ENCODE measurements around the gene LRRC23.

DNA sequence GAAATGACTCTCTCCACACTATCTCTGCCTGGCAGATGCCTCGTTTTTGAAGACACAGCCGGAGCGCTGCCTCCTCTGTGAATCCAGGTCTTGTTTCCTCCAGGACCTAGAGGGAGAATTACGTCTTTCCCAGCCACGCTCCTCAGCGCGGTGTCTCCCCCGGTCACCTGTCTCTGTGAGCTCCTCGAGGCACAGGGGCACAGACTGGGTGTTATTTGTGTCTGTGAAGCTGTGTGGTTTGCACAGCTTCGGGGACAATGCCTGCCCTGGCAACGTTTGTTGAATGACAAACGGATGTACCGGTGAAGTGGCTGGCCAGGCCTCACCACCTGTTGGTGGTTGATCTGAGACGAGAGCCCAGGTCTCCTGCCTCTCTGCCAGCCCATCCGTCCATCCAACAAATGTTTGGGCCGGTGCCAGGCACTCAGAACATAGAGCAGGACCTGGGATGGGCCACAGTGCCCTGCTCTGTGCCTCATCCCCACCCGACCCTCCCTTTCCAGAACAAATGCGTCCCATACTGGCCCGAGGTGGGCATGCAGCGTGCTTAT lies 52.6 kb downstream of the LRRC23 start:
- TF ChIP-seq, protein P1, sequence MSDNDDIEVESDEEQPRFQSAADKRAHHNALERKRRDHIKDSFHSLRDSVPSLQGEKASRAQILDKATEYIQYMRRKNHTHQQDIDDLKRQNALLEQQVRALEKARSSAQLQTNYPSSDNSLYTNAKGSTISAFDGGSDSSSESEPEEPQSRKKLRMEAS (IDR thresholded peaks at IDR 0.05) = no peak
- TF ChIP-seq EP300 (IDR thresholded peaks at IDR 0.05; ENCODE audit: borderline replicate concordance) (no peak), CEBPB (IDR thresholded peaks at IDR 0.05) (no peak), YY1 (IDR thresholded peaks at IDR 0.05; ENCODE audit: low read depth) (no peak), RAD21 (IDR thresholded peaks at IDR 0.05; ENCODE audit: low read depth) (no peak), EGR1 (IDR thresholded peaks at IDR 0.05) (no peak), NFIC (IDR thresholded peaks at IDR 0.05) (no peak)
- TF ChIP-seq, protein P2, sequence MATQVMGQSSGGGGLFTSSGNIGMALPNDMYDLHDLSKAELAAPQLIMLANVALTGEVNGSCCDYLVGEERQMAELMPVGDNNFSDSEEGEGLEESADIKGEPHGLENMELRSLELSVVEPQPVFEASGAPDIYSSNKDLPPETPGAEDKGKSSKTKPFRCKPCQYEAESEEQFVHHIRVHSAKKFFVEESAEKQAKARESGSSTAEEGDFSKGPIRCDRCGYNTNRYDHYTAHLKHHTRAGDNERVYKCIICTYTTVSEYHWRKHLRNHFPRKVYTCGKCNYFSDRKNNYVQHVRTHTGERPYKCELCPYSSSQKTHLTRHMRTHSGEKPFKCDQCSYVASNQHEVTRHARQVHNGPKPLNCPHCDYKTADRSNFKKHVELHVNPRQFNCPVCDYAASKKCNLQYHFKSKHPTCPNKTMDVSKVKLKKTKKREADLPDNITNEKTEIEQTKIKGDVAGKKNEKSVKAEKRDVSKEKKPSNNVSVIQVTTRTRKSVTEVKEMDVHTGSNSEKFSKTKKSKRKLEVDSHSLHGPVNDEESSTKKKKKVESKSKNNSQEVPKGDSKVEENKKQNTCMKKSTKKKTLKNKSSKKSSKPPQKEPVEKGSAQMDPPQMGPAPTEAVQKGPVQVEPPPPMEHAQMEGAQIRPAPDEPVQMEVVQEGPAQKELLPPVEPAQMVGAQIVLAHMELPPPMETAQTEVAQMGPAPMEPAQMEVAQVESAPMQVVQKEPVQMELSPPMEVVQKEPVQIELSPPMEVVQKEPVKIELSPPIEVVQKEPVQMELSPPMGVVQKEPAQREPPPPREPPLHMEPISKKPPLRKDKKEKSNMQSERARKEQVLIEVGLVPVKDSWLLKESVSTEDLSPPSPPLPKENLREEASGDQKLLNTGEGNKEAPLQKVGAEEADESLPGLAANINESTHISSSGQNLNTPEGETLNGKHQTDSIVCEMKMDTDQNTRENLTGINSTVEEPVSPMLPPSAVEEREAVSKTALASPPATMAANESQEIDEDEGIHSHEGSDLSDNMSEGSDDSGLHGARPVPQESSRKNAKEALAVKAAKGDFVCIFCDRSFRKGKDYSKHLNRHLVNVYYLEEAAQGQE (IDR thresholded peaks at IDR 0.05; ENCODE audit: low read depth) = no peak
